Body of pancreas (tissue), 4 donors: ENCODE data around the gene ANKRD31. TPM values are rescaled to one million over a fixed set of nuclear protein-coding genes. Genes with fewer than 3 reads are reported as not detected.

Source experiments
- ATAC-seq: fragments of 150-250 bp; one replicate; pipeline ENCODE4 v1.9.1; 2016
- DNase-seq, 4 donors: peaks; one replicate each; pipeline ENCODE4 v3.0.0-alpha.2; 2019
- H3K27ac ChIP-seq, 4 donors: fragments of 200-600 bp; sonication (generic); 1 replicate in 3 of 4; 2 replicates in 1 of 4; pipeline versions ENCODE4 v1.5.1 to v1.6.1; 2016 to 2019; ENCODE audit warnings: mild to moderate bottlenecking in 1 of 4, mixed read lengths in 1 of 4, moderate library complexity in 1 of 4
- H3K27me3 ChIP-seq, 2 donors: fragments of 200-600 bp; sonication (generic); one replicate each; pipeline ENCODE4 v1.6.0; 2016; ENCODE audit warnings: mild to moderate bottlenecking in 1 of 2
- H3K36me3 ChIP-seq, 2 donors: fragments of 200-600 bp; sonication (generic); replicated peaks in 1 of 2; 2 replicates each; pipeline ENCODE4 v1.5.1; 2016; ENCODE audit warnings: low read depth in 2 of 2; ENCODE audit not compliant: insufficient read depth in 1 of 2
- H3K4me1 ChIP-seq: fragments of 200-600 bp; sonication (generic); one replicate; pipeline ENCODE4 v1.6.0; 2016
- H3K4me3 ChIP-seq, 2 donors: fragments of 200-600 bp; sonication (generic); 1 replicate in 1 of 2; 2 replicates in 1 of 2; pipeline ENCODE4 v1.5.1; 2016 to 2019
- H3K9me3 ChIP-seq, 3 donors: fragments of 200-600 bp; sonication (generic); 1 replicate in 2 of 3; 2 replicates in 1 of 3; pipeline ENCODE4 v1.5.1; 2016
- CTCF ChIP-seq, 7 experiments: fragments of 450-650 bp in 4 of 7; fragments of 200-600 bp in 3 of 7; sonication (generic) in 3 of 7; IDR thresholded peaks; one replicate each; pipeline ENCODE4 v1.5.1; 2016 to 2019; ENCODE audit warnings: antibody characterized with exemption in 7 of 7
- POLR2A ChIP-seq, 3 donors: fragments of 450-650 bp; IDR thresholded peaks; one replicate each; pipeline ENCODE4 v1.6.1; 2016; ENCODE audit warnings: antibody characterized with exemption in 3 of 3, mild to moderate bottlenecking in 2 of 3
- WGBS, 2 donors: methylation state at CpG; one replicate each; pipeline ENCODE4 v1.1.5; 2017; 5-methylcytosine and 5-hydroxymethylcytosine counted together
- intact Hi-C: fragments of 100-400 bp; cut with DNase I; formaldehyde crosslinking; loops from one replicate; pipeline ENCODE4 v1.15.1; 2023
- total RNA-seq, 2 donors: library from RNA; depleted of rRNA; stranded (reverse); fragments of >200 nt; gene quantifications; one replicate each; pipeline ENCODE4 v1.1.0, GENCODE V29; 2016

The ANKRD31 gene
- total RNA-seq, 2 donors from 2014 or later: 0.33 to 0.78 TPM

- H3K4me1 ChIP-seq: no peaks in the 10 kb centered on the region
- no peaks in the 10 kb centered on the region for H3K36me3 ChIP-seq
- H3K27ac ChIP-seq: no peak overlapping the region
- WGBS, 2 donors: 65 to 75% methylated on average over 2 of the region's 2 CpGs
- ATAC-seq (no peak), DNase-seq (no peak)
- TF ChIP-seq CTCF (IDR thresholded peaks at IDR 0.05) (no peak), POLR2A (IDR thresholded peaks at IDR 0.05) (no peak)
- H3K27me3 ChIP-seq: no peaks in the 10 kb centered on the region
- intact Hi-C loops: no loop called here
- H3K4me3 ChIP-seq: no peak overlapping the region
- no peaks in the 10 kb centered on the region for H3K9me3 ChIP-seq
Observed at GRCh38 chr5:75214409-75214808, 22.3 kb downstream of the ANKRD31 start.

GRCh38 chr5:75203604-75204003 lies 33.1 kb downstream of the ANKRD31 start:
- H3K9me3 ChIP-seq: no peaks in the 10 kb centered on the region
- no peak overlapping the region for H3K27ac ChIP-seq
- ATAC-seq (no peak), DNase-seq (no peak)
- no peak for TF ChIP-seq CTCF (IDR thresholded peaks at IDR 0.05)
- TF ChIP-seq POLR2A (IDR thresholded peaks at IDR 0.05): no peak
- no peak overlapping the region for H3K4me3 ChIP-seq
- no peaks in the 10 kb centered on the region for H3K27me3 ChIP-seq
- intact Hi-C loops: no loop called here
- 87 to 93% methylated on average over 3 of the region's 3 CpGs for WGBS, 2 donors
- no peaks in the 10 kb centered on the region for H3K36me3 ChIP-seq
- no peaks in the 10 kb centered on the region for H3K4me1 ChIP-seq

- Histone ChIP-seq H3K27me3 (no peaks in the 10 kb centered on the region), H3K9me3 (no peaks in the 10 kb centered on the region), H3K27ac (no peak overlapping the region), H3K4me1 (no peaks in the 10 kb centered on the region), H3K4me3 (no peak overlapping the region), H3K36me3 (no peaks in the 10 kb centered on the region)
- 80 to 92% methylated on average over 1 of the region's 1 CpG for WGBS, 2 donors
- DNase-seq: no peak
- intact Hi-C loops: no loop called here
- ATAC-seq: no peak
- TF ChIP-seq POLR2A (IDR thresholded peaks at IDR 0.05) (no peak), CTCF (IDR thresholded peaks at IDR 0.05) (no peak)
Observed at GRCh38 chr5:75202935-75203334, 33.7 kb downstream of the ANKRD31 start.

GRCh38 chr5:75200776-75201175 lies 35.9 kb downstream of the ANKRD31 start:
- no peaks in the 10 kb centered on the region for H3K27me3 ChIP-seq
- H3K27ac ChIP-seq: no peak overlapping the region
- H3K4me3 ChIP-seq: no peak overlapping the region
- TF ChIP-seq POLR2A (IDR thresholded peaks at IDR 0.05): no peak
- TF ChIP-seq CTCF (IDR thresholded peaks at IDR 0.05): no peak
- DNase-seq: no peak
- ATAC-seq: no peak
- H3K4me1 ChIP-seq: no peaks in the 10 kb centered on the region
- intact Hi-C loops: no loop called here
- H3K36me3 ChIP-seq: no peaks in the 10 kb centered on the region
- 94 to 95% methylated on average over 4 of the region's 4 CpGs for WGBS, 2 donors
- no peaks in the 10 kb centered on the region for H3K9me3 ChIP-seq

- Histone ChIP-seq H3K4me1 (no peaks in the 10 kb centered on the region), H3K4me3 (no peak overlapping the region), H3K9me3 (no peaks in the 10 kb centered on the region), H3K27ac (no peak overlapping the region), H3K27me3 (no peaks in the 10 kb centered on the region), H3K36me3 (no peaks in the 10 kb centered on the region)
- WGBS, 2 donors: 100% methylated on average over 1 of the region's 1 CpG
- intact Hi-C loops: no loop called here
- no peak for TF ChIP-seq CTCF (IDR thresholded peaks at IDR 0.05)
- TF ChIP-seq POLR2A (IDR thresholded peaks at IDR 0.05): no peak
- ATAC-seq (no peak), DNase-seq (no peak)
Observed at GRCh38 chr5:75199946-75200345, 36.7 kb downstream of the ANKRD31 start.
